Body of pancreas (tissue), 4 donors: Measurements from ENCODE around the gene SPOCK1.

ENCODE experiments used
- CTCF ChIP-seq, 7 experiments: fragments of 450-650 bp in 4 of 7; fragments of 200-600 bp in 3 of 7; sonication (generic) in 3 of 7; IDR thresholded peaks; one replicate each; pipeline ENCODE4 v1.5.1; 2016 to 2019; ENCODE audit warnings: antibody characterized with exemption in 7 of 7
- POLR2A ChIP-seq, 3 donors: fragments of 450-650 bp; IDR thresholded peaks; one replicate each; pipeline ENCODE4 v1.6.1; 2016; ENCODE audit warnings: antibody characterized with exemption in 3 of 3, mild to moderate bottlenecking in 2 of 3

- TF ChIP-seq CTCF (IDR thresholded peaks at IDR 0.05): no peak
- TF ChIP-seq POLR2A (IDR thresholded peaks at IDR 0.05): no peak
These were observed 110.1 kb downstream of the SPOCK1 start for GRCh38 chr5:137389042-137389441.
